ENCODE data around the gene PRSS35.
A peak's percentile ranks its signal among the peaks of the same experiment; 100 is the strongest.
"Not testable (repeated sequence)": the region's sequence is repeated elsewhere in the genome, so short reads cannot be mapped to it uniquely, and the experiment has no call there.

Gene PRSS35, protein sequence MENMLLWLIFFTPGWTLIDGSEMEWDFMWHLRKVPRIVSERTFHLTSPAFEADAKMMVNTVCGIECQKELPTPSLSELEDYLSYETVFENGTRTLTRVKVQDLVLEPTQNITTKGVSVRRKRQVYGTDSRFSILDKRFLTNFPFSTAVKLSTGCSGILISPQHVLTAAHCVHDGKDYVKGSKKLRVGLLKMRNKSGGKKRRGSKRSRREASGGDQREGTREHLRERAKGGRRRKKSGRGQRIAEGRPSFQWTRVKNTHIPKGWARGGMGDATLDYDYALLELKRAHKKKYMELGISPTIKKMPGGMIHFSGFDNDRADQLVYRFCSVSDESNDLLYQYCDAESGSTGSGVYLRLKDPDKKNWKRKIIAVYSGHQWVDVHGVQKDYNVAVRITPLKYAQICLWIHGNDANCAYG

DNA sequence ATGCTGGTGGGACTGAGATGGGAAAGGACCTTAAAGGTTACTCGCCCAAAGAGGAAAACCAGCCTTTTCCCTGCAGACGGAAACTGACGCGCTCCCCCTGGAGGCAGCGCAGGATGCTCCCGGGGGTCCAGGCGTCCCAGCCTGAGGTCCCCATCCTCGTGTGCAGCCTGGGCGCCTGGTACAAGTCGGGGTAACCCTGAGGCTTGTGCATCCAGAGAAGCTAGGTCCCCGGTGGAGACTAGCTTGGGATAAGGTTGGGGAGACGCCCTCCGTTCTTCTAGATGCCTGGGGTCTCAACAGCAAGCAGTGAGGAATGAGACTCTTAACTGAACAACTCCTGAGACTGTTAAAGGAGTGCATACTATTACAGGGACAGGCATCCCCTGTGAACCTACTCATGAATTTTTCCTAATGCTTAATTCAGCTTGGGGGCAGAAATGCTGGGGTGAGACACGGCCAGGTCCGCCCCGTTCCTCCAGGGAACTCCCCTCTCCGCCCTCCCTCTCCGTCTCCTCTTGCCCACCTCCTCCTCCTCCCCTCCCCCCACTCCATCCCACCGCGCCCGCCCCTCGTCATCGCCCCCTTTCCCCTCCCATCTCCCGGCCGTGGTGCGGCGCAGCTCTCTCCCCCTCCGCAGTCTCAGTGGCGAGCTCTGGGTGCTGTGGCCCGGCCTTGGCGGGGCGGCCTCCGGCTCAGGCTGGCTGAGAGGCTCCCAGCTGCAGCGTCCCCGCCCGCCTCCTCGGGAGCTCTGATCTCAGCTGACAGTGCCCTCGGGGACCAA is at the start of gene PRSS35:
Gene PRSS35, plus strand, starts transcription at position 634 of the 781 bp plus-strand sequence. CDS start 10,908 bp downstream, outside the sequence.
- peak; percentile 21 for DNase-seq

DNA sequence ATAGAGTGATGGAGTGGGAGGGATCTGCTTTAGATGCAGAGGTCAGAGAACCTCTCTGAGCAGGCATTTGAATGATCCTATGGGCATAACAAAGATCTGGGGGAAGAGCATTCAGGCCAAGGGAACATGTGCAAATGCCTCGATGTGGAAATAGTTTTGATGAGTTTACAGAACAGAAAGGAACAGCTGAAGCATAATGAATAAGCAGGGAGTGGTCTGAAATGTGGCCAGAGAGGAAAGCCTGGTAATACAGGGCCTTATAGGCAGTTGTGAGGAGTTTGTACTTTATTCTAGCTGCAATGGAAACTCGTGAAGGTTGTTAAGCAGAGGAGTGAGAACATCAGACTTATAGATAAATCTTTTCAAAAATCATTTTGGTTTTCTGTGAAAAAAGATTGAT is 48.4 kb upstream of the PRSS35 start:
- no peak for DNase-seq

DNA sequence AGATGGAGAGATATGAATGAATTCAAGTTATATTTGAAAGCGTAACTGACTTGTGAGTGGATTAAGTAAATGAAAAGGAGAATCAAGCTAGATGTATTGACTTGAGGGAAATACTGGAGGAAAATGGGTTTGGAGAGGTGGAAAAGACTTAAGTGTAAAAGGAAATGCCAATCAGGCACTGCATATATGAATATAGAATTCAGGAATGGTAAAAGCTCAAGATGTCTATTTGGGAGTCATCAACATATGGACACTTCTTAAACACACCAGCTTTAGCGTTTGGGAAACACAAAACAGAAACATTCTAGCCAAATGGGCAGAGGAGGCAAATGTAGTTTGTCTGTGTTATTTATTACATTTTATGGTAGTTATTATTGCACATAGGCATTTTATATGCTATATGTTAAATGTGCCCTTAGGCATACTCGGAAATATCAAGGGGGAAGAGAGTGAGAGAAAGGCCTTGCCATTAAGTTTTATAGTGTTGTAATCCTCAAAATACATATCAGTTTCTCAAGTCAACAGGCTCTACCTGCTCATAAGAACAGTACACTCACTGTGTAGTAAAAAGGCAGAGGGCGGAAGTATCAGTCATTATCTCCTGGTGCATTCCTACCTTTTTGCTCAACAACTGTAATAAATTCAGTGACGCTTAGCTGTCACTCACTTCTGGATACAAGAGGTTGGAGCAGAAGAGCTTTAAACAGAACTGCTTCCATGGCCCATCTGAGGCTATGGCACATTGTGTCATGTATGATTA is 47.8 kb upstream of the PRSS35 start:
- DNase-seq = no peak

DNA sequence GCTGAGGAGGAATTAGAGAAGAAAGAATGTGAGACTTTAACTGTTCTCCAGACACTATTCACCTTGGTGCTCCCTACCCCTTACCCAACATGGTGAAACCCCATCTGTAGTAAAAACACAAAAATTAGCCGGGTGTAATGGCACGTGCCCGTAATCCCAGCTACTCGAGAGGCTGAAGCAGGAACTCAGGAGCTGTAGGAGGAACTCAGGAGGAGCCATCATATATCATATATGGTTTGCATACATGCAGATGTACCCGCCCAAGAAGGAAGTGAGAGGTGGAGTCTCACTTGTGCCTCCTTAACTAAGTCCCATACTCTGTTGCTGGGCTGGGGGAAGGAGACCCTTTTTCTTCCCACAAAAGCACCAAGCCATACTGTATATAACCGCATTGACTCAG is 46.0 kb upstream of the PRSS35 start:
- no peak for DNase-seq

DNA sequence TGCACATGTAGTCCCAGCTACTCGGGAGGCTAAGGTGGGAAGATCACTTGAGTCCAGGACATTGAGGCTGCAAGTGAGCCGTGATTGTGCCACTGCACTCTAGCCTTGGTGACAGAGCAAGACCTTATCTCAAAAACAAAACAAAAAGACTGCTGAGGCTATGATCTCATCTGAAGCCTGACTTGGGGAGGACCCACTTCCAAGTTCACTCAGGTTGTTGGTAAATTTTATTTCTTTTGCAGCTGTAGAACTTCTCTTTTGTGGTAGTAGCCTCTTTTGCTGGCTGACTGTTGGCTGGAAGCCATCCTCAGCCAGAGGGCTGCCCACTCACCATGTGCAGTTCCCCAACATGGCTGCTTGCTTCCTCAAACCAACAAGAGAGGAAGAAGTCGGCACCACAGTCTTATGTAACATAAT is 44.7 kb upstream of the PRSS35 start:
- DNase-seq = no peak

DNA sequence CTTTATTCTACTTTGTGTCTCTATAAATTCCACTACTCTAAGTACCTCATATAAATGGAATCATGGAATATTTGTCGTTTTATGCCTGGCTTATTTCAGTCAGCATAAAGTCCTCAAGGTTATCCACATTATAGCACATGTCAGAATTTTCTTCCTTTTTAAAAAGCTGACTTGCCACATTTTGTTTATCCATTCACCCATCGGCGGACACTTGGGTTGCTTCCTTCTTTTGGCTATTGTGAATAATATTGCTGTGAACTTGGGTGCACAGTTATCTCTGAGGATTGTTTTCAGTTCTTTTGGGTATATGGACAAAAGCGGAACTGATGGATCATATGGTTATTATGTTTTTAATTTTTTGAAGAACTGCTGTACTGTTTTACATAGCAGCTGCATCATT is 42.3 kb upstream of the PRSS35 start:
- DNase-seq = no peak

DNA sequence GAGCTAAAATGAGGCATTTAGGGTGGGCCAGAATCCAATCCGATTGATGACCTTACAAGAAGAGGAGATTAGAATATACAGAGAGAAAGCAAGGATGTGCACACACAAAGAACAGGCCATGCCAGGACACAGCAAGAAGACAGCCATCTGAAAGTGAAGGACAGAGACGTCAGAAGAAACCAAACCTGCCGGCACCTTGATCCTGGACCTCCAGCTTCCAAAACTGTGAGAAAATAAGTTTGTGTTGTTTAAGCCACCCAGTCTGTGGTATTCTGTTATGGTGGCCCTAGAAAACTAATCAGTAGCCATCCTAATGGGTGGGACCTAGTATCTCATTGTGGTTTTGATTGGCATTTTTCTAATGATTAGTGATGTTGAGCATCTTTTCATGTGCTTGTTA is 41.7 kb upstream of the PRSS35 start:
- DNase-seq = no peak

DNA sequence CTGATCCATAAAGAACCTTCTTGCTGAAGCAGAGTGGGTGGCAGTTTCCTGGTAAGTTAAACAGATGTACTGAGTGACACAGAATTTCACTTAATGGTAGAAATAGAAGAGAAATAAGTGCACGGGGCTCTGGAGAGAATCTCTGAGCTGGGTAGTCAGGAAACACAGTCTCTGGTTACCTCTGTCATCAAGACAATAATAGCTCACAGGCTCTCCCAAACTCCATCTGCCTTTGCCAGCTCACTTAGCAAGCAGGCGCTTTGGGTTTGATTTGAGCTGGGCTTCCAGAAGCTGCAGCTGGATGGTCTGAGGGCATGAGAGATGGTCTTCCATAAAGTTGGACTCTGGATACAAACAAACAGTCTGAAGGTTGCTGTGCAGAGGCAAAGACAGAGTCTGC is 39.6 kb upstream of the PRSS35 start:
- no peak for DNase-seq

DNA sequence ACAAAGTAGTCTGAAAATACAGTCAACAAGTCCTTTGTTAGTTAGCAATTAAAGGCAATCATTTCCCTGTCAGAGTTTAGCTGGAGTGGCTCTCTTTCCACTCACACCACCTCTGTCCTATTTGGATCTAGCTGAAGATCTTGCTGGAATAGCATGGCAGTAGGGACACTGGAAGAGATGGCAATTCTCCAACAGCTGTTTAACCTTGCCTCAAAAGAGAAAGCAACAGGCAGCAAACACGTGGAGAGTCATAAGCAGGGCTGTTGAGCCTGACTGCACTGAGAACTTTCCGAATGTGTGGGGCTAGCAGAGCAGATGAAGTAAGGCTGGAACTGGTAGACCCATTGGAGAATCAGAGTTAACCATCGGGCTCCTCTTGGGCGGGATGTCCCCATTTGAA is 38.0 kb upstream of the PRSS35 start:
- no peak for DNase-seq

DNA sequence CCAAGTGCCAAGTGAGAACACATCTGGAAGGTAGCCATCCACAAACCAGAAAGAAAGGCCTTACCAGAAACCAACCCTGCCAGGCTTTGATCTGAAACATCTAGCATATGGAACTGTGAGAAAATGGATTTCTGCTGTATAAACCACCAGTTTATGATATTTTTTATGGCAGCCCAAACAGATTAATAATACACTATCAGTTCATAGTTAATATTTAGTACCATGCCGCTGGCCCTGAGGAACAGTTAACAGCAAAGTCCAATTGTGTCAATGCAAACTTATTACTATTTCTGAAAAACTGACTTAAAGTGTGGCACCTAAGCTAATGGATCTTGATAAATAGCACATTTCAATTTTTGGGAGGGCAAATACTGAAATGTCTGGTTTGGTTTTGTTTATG is 35.4 kb upstream of the PRSS35 start:
- no peak for DNase-seq

DNA sequence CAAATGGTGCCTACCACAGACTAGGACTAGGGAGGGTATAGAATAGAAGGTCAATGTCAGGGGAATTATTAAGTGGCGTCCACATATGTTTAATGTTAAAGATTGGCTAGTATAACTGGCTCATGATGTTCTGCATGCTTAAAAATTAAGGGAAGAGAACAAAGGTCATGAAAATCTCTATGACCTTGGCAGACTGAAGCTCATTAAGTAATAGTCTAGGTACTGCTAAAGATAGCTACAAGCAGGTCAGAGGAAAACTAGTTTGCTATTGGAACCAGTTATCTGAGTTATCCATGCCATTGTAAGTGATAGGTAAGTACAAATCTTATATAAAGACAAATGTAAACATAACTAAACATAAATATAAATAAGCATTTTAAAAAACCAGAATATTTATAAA is 32.9 kb upstream of the PRSS35 start:
- no peak for DNase-seq

DNA sequence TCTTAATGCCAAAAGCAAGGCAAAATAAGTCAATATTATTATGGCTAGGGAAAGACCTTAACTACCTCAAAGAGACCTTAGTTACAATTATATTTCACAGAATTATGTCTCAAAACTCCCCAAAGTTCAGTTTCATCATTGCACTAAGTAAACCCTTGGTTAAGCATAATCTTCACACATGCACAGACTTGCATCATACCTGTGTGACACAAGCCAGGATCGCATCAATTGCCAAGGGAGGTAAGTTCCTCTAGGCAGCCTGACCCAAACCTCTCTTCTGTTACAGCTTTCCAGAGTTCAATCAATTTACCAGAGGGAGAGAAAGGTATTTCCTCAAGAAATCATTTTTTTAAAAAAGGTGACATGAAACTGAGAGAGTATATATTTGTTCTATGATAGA is 31.9 kb upstream of the PRSS35 start:
- no peak for DNase-seq

DNA sequence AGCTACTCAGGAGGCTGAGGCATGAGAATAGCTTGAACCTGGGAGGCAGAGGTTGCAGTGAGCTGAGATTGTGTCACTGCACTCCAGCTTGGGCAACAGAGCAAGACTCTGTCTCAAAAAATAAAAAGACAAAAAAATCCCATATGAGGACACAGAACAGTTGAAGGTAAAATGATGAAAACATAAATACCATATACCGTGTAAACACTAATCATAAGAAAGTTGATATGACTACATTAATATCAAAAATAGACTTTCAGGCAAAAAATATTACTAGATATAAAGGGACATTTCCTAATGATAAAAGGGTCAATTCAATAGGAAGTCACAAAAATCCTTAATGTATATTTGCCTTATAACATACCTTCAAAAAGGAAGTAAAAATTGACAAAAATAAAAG is 30.4 kb upstream of the PRSS35 start:
- DNase-seq = not testable (repeated sequence)

DNA sequence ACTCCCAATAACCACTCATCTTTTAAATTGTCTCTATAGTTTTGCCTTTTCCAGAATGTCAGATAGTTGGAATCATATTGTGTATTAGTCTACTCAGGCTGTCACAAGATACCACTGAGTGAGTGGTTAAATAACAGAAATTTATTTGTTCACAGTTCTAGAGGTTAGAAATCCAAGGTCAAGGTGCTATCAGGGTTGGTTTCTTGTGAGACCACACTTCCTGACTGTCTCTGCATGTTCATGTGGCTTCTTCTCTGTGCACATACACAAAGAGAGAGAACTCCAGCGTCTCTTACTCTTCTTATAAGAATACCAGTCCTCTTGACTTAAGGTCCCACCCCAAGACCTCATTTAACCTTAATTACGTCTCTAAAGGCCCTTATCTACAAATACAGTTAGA is 23.9 kb upstream of the PRSS35 start:
- no peak for DNase-seq

DNA sequence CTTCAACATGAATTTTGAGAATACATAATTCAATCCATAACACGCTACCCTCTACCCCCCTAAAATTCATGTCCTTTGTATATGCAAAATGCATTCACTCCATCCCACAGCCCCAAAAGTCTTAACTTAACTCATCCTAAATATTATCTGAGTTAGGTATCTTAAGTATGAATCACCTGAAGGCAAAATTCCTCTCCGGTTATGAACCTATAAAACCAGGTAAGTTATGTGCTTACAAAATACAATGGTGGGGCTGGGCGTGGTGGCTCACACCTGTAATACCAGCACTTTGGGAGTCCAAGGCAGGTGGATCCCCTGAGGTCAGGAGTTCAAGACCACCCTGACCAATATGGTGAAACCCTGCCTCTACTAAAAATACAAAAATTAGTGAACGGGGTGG is 23.5 kb upstream of the PRSS35 start:
- no peak for DNase-seq

DNA sequence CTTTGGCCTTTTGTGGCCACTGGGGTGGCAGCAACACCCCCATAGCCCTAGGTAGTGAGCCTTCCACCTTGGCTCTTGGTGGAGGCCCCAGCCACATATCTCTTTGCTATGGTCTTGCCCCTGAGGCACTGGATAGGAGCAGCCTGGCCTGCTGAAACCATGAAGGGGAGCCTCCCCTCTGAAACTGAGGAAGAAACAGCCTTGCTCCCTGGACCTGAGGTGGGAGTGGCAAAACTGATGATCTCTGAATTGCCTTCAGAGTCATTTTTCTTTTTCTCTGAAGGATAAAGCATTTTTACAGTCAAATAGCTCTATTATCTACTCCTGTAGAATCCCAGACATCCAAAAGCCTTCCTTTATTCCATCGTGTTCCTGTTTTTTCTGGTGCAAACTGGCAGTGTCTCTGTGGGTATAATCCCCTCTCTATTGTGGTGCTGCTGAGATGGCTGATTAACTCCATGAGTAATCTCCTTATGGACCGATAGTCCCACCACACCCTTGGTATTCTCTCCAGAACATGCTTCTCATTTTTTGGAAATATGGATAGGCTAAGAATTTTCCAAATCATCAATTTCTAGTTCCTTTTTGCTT is 22.0 kb upstream of the PRSS35 start:
- DNase-seq = no peak

DNA sequence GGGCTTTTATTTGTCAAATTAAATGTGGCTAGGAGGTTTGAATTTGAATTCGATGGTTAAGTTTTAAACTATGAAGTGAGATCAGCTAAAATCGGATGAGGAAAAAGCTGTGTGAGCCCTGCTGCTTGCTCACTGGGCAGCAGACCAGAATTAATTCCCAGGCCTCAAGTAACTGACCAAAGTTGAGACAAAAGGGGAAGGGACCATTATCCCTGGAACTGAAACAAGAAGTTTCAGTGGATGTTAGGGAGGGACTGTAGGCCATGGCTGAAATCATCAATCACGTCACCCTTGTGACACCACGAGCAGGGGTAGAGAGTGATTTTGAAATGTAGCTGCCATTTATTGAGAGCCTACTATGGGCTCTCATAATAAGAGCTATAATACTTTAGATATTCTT is 7.0 kb upstream of the PRSS35 start:
- no peak for DNase-seq

DNA sequence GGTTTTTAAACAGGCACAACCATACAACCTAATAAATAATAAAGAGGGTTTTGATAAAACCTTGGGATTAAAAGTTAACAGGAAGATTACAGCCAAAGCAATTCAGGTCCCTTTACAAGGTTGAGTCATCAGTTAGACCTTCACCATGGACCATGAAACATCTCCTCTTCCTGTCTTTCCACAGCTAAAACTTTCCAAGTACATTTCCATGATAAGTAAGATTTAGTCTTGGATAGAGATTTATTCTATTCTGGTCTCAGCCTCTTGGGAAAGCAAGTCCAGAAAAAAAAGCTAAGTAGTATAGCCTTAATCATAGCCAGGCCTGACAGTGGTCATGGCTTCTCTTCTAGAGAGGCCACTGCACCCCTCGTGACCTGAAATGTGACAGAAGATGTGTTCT is 2.9 kb upstream of the PRSS35 start:
- DNase-seq = no peak

DNA sequence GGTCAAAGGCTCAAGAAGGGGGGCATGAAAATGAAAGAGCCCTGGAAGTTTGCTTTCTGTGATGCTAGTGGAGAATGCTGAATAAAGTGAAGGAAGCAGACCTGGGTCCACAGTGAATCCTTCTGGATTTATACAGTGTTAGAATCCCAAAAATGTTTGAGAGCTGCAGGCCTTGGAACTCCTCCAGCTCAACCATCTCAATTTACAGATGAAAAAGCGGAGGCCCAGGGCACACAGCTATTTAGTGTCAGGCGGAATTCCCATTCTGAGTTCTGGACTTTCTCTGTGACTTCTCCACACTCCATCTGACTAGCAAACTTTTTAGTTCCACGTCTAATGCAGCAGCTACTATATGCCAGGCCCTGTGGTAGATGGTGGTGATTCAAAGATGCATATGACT is 1.5 kb upstream of the PRSS35 start:
- DNase-seq = no peak

DNA sequence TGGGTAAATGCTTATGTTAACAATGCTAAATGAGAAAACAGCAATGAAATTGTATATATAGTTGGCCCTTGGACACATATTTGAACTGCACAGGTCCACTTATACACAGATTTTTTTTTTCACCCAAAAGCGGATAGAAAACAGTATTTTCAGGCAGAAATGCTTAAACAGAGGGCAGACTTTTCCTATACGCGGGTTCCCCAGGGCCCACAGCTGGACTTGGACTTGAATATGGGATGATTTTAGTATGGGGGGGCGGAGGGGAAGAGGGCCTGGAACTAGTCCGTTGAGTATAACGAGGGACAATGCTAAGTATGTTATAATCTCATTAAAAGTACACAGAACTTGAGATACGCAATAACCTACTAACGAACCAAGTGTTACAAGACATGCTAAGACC is 1.1 kb upstream of the PRSS35 start:
- no peak for DNase-seq

DNA sequence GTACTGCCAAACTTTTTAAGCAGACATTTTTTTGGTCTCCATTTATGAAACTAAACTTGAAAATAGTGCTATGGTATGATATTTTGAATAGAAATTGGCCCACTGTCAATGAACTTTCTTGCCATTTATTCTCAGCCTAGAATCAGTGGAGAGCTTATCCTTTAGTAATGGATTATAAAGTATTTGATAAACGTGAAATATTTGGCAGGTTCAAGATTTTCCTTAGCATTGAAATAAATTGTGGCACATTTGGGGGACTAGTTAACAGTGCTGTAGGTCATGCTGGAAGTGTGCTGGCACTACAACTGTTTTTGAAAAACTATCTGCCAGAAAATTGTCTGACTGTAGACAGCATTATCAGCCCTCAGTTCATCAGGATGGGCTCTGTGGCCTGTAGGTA is 2.1 kb downstream of the PRSS35 start:
- no peak for DNase-seq

DNA sequence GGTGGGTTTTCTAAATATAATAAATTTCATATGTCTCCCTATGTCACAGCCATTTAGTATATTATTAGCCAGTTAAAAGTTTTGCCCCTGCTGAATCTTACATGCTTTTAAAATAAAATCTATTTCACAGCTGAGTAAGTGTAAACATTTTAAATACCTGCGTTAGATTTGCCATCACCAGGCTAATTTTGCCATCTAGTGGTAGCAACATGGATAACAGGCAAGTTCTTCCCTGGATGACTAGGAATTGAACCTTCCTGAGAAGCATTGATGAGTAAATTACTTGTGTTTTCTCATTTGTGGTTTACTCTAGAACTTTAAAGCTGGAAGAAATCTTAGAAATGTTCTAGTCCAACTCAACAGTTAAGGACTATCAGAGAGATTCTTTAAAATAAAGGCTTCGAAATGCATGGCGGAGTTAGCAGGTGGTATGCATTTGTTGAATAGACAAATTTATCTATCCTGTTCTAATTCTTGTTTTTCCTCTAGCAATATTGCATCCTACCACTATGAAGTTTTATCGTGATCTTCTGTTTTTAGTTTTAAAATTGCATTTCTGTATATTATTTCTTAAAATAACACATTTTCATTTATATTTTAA is 2.6 kb downstream of the PRSS35 start:
- peak; percentile 27 for DNase-seq

DNA sequence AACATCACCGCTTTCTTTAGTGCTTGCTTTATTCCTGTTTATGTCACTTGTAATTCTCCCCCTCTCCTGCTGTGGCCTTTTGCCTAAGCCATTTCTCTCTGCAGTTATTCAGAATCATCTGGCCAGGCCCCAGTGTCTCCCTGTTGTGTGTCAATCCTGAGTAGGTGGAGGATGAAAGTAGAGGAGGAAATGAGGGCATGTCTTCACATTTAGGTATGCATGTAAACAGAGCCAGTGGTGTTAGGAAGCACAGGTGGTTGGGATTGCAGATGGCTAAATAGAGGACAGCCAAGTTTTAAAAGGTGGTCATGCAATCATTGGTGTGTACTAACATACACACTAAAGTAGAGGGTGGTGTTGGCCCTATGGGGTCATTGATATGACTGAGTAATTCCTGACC is 5.2 kb downstream of the PRSS35 start:
- DNase-seq = no peak
